Upper lobe of right lung (tissue), 1 donor: ENCODE measurements around the gene SMOC2. TPM values are rescaled to one million over a fixed set of nuclear protein-coding genes. Genes with fewer than 3 reads are reported as not detected.
A peak's percentile ranks its signal among the peaks of the same experiment; 100 is the strongest.

Experiments
- ATAC-seq: fragments of 200-7000 bp; cut with Tn5 transposase; one replicate; pipeline ENCODE4 v1.9.1; 2020; ENCODE audit warnings: mild to moderate bottlenecking, moderate library complexity
- DNase-seq: peaks from one replicate; pipeline ENCODE4 v3.0.0-alpha.2; 2020
- H3K27ac ChIP-seq: fragments of 200-600 bp; one replicate; pipeline ENCODE4 v1.8.0; 2022
- H3K27me3 ChIP-seq: fragments of 200-600 bp; one replicate; pipeline ENCODE4 v1.8.0; 2022; ENCODE audit warnings: mild to moderate bottlenecking
- H3K36me3 ChIP-seq: fragments of 200-600 bp; one replicate; pipeline ENCODE4 v1.8.0; 2022
- H3K4me1 ChIP-seq: fragments of 200-600 bp; one replicate; pipeline ENCODE4 v1.8.0; 2022
- H3K4me3 ChIP-seq: fragments of 200-600 bp; one replicate; pipeline ENCODE4 v1.8.0; 2022; ENCODE audit warnings: mild to moderate bottlenecking
- H3K9me3 ChIP-seq: fragments of 200-600 bp; one replicate; pipeline ENCODE4 v1.8.0; 2022
- intact Hi-C: fragments of 100-400 bp; cut with DNase I; formaldehyde crosslinking; loops from one replicate; pipeline ENCODE4 v1.11.0; 2022
- total RNA-seq: library from RNA; stranded (reverse); fragmentation: NEBNext Ultra II Directional; extraction: Animal tissue kit (Norgen Biotek cat#: 25700); gene quantifications from one replicate; pipeline ENCODE4 v1.2.1, GENCODE V29; 2021
- TF ChIP-seq, protein P1 (sequence below): fragments of 200-600 bp; IDR thresholded peaks from one replicate; pipeline ENCODE4 v1.8.0; 2022; ENCODE audit warnings: antibody characterized with exemption
- donor health status: DM: no; HTN: yes; CAD: no; lungs with severe emphysema.

SMOC2 gene
- total RNA-seq, 1 donor from 2014 or later: 33.1 TPM

DNA sequence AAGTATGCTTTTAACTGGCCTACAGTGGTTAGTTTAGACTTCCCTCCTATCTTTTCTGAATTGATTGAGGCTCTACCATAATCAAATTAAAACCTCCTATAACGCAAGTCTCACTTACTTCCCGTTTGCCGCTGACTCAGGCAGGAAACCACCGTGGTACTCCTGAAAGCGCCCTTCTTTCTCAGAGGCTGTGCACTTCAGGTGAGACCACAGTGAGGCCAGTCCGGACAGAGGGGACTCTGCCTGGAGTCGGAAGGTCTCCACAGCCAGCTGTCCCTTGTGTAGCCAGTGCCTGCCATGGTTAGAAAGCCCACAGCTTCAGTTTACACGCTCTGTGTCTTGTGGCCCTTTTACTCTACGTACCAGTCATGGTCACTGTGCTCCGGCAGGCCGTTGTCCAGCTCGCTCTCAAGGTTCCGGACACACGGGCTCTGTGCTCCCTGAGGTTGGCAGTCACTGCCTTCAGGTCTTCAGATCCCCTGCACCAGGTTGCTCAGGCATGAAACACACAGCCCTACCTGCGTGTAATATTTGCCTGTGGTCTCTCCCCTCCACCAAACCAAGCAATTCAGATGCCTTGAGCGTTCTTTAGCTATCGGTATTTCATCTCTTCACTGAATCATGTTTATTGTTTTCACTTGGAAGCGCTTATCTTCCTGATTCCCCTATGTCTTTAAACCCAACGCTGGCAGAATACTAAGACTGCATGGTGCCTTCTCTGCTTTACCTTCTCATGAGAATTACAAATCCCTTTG lies 178.8 kb downstream of the SMOC2 start:
- ATAC-seq (no peak), DNase-seq (no peak)
- Histone ChIP-seq H3K27ac (no peak overlapping the region), H3K36me3 (no peaks in the 10 kb centered on the region), H3K4me3 (no peak overlapping the region), H3K9me3 (no peaks in the 10 kb centered on the region), H3K27me3 (no peaks in the 10 kb centered on the region), H3K4me1 (no peaks in the 10 kb centered on the region)
- intact Hi-C loops: no loop called here
- TF ChIP-seq, protein P1, sequence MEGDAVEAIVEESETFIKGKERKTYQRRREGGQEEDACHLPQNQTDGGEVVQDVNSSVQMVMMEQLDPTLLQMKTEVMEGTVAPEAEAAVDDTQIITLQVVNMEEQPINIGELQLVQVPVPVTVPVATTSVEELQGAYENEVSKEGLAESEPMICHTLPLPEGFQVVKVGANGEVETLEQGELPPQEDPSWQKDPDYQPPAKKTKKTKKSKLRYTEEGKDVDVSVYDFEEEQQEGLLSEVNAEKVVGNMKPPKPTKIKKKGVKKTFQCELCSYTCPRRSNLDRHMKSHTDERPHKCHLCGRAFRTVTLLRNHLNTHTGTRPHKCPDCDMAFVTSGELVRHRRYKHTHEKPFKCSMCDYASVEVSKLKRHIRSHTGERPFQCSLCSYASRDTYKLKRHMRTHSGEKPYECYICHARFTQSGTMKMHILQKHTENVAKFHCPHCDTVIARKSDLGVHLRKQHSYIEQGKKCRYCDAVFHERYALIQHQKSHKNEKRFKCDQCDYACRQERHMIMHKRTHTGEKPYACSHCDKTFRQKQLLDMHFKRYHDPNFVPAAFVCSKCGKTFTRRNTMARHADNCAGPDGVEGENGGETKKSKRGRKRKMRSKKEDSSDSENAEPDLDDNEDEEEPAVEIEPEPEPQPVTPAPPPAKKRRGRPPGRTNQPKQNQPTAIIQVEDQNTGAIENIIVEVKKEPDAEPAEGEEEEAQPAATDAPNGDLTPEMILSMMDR: no peak

DNA sequence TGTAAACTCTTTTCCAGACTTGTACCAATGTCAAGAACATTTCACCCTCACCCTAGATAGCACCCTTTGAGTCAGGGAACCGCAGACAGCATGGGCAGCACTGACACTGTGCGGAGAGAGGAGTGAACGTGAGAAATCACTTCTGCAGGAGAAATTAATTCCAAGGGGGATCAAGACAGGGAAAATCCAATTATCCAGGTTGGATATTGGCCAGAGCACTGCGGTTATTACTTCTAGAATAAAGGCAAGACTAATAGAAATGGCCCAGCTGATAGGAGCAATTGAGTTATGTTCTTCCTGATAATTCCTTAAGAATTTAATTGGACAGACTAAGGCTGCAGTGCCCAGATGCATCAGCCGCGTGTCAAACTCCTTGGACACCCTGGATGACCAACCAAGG lies 179.6 kb downstream of the SMOC2 start:
- no peak overlapping the region for H3K4me3 ChIP-seq

DNA sequence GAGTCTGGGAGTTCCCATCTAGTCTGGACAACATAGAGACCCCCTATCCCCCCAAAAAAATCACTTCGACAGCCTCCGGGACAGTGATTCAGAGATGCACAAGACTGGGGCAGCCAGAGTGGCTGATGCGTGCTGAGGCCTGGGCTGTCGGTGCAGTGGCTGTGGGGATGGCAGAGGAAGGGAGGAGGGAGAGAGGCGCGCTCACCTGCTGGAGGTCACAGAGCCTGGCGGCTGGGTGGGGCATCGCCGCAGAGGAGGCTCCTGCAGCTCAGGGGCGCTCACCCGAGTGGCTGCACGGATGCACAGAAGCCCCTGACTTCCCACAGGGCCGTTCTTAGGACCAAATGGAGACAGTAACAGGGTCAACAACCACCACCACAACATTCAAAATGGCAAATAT lies 182.8 kb downstream of the SMOC2 start:
- DNase-seq: no peak
- no peaks in the 10 kb centered on the region for H3K27me3 ChIP-seq
- H3K27ac ChIP-seq: no peak overlapping the region
- intact Hi-C loops: no loop called here
- no peak overlapping the region for H3K4me3 ChIP-seq
- H3K36me3 ChIP-seq: no peaks in the 10 kb centered on the region
- H3K9me3 ChIP-seq: no peaks in the 10 kb centered on the region
- ATAC-seq: no peak
- TF ChIP-seq, protein P1: no peak
- H3K4me1 ChIP-seq: no peaks in the 10 kb centered on the region

More for the DNA sequence above, 179.6 kb downstream of the SMOC2 start:
- Histone ChIP-seq H3K27me3 (no peaks in the 10 kb centered on the region), H3K36me3 (no peaks in the 10 kb centered on the region), H3K9me3 (no peaks in the 10 kb centered on the region), H3K4me1 (no peaks in the 10 kb centered on the region), H3K27ac (no peak overlapping the region)
- intact Hi-C loops: no loop called here
- TF ChIP-seq, protein P1: no peak
- ATAC-seq: no peak
- no peak for DNase-seq

DNA sequence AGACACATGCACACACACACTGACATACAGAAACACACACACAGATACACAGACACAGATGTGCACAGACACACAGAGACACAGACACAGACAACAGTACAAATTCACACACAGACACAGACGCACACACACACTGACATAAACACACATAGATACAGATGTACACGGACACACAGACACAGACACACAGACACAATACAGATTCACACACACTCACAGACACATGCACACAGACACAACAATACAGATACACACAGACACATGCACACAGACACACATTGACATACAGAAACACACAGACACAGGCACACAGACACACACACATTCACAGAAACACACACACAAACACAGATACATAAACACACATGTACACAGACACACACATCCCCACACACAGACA lies 183.6 kb downstream of the SMOC2 start:
- H3K27me3 ChIP-seq: no peaks in the 10 kb centered on the region
- H3K4me3 ChIP-seq: no peak overlapping the region
- no peaks in the 10 kb centered on the region for H3K9me3 ChIP-seq
- no peaks in the 10 kb centered on the region for H3K4me1 ChIP-seq
- intact Hi-C loops: no loop called here
- TF ChIP-seq, protein P1: no peak
- no peak for DNase-seq
- H3K36me3 ChIP-seq: no peaks in the 10 kb centered on the region
- no peak for ATAC-seq
- H3K27ac ChIP-seq: no peak overlapping the region

DNA sequence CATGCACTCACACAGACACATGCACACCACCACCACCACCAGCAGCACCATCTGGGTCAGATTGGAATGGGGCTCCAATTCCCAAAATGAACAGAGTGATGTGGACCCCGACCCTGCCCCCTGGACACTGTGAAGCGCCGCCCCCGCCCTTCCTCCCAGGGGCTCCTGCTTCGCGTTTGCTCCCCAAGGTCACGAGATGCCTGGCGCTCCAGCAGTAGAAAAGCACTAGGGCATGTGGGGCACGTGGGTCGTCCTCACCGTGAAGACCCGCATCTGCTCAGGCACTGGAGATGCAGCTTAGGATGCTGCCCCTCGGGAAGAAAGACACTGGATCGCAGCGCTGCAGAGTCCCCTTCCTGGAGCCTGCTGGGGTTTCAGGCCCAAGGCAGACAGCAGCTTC lies 184.0 kb downstream of the SMOC2 start:
- Histone ChIP-seq H3K36me3 (no peaks in the 10 kb centered on the region), H3K27ac (no peak overlapping the region), H3K4me3 (no peak overlapping the region), H3K9me3 (no peaks in the 10 kb centered on the region), H3K4me1 (no peaks in the 10 kb centered on the region), H3K27me3 (no peaks in the 10 kb centered on the region)
- ATAC-seq: peak; percentile 32
- intact Hi-C loops: no loop called here
- no peak for DNase-seq
- TF ChIP-seq, protein P1: no peak
